Activated CD4-positive, alpha-beta T cell treated with anti-CD3 and anti-CD28 coated beads for 4 hours (primary cell): ENCODE results near the gene TM9SF1.
A peak's percentile ranks its signal among the peaks of the same experiment; 100 is the strongest.

Experiments used
- DNase-seq, 2 donors: peaks; one replicate each; pipeline ENCODE4 v3.0.0-alpha.2; 2020

TM9SF1 gene

GRCh38 chr14:24177041-24177825, 18.0 kb downstream of the TM9SF1 start:
- no peak for DNase-seq

- no peak for DNase-seq
Measured at GRCh38 chr14:24176599-24176998, 18.6 kb downstream of the TM9SF1 start.

GRCh38 chr14:24172871-24173281, 22.4 kb downstream of the TM9SF1 start:
- DNase-seq = no peak

GRCh38 chr14:24172261-24172860, 22.9 kb downstream of the TM9SF1 start:
- DNase-seq = no peak

GRCh38 chr14:24171422-24172260, 23.6 kb downstream of the TM9SF1 start, which contains the start of gene REC8:
REC8 (plus strand) TSS chr14:24172080; CDS start chr14:24172553, 473 bp downstream.
- DNase-seq = peak; percentile 38 to 57

- DNase-seq = no peak
Measured at GRCh38 chr14:24167469-24168114, 27.6 kb downstream of the TM9SF1 start.

GRCh38 chr14:24165785-24166184, 29.5 kb downstream of the TM9SF1 start:
- DNase-seq = no peak

GRCh38 chr14:24164518-24164991, 30.7 kb downstream of the TM9SF1 start:
- no peak for DNase-seq

- DNase-seq = no peak
Measured at GRCh38 chr14:24162093-24162492, 33.1 kb downstream of the TM9SF1 start.

GRCh38 chr14:24160850-24161804, 34.1 kb downstream of the TM9SF1 start, which contains the start of gene IRF9:
IRF9 (plus strand) TSS chr14:24161265; CDS start chr14:24162145, 880 bp downstream.
- DNase-seq = peak; percentile 97 to 99

GRCh38 chr14:24160499-24160849, 34.8 kb downstream of the TM9SF1 start:
- no peak for DNase-seq

GRCh38 chr14:24159777-24160498, 35.3 kb downstream of the TM9SF1 start:
- DNase-seq = no peak

- no peak for DNase-seq
Measured at GRCh38 chr14:24157331-24157730, 37.9 kb downstream of the TM9SF1 start.

GRCh38 chr14:24156840-24157239, 38.4 kb downstream of the TM9SF1 start:
- DNase-seq = no peak

- no peak for DNase-seq
Measured at GRCh38 chr14:24155100-24155499, 40.1 kb downstream of the TM9SF1 start.

- DNase-seq = no peak
Measured at GRCh38 chr14:24151404-24152080, 43.7 kb downstream of the TM9SF1 start.

- DNase-seq = no peak
Measured at GRCh38 chr14:24150993-24151392, 44.2 kb downstream of the TM9SF1 start.

GRCh38 chr14:24150567-24150966, 44.7 kb downstream of the TM9SF1 start:
- no peak for DNase-seq

GRCh38 chr14:24150061-24150460, 45.2 kb downstream of the TM9SF1 start:
- DNase-seq = no peak

- DNase-seq = no peak
Measured at GRCh38 chr14:24149302-24149969, 45.8 kb downstream of the TM9SF1 start.
